OCI-LY3 (cell line): Measurements from ENCODE around the gene AK2.

Source experiments
- H2AFZ ChIP-seq: fragments of 200-600, 300-600 bp; shearing (Covaris generic); 2 replicates; pipeline ENCODE4 v1.6.0; 2014; ENCODE audit warnings: antibody characterized with exemption, low read depth, low read length
- H3K27ac ChIP-seq: fragments of 200-600, 300-600 bp; sonication (generic); 2 replicates; pipeline ENCODE4 v1.5.1; 2014; ENCODE audit warnings: mild to moderate bottlenecking, low read length, moderate library complexity, mixed read lengths
- H3K27me3 ChIP-seq: fragments of 200-600, 300-600 bp; sonication (generic); 2 replicates; pipeline ENCODE4 v1.6.1; 2014; ENCODE audit warnings: low read depth, low read length, mixed read lengths
- H3K36me3 ChIP-seq: fragments of 200-600, 300-600 bp; sonication (generic); replicated peaks from 2 replicates; pipeline ENCODE3; 2014; ENCODE audit warnings: low read depth, low read length, mixed read lengths
- H3K4me1 ChIP-seq: fragments of 300-600, 200-600 bp; sonication (generic); 2 replicates; pipeline ENCODE4 v1.6.1; 2014; ENCODE audit warnings: low read length, mixed read lengths
- H3K4me2 ChIP-seq: fragments of 200-600, 300-600 bp; sonication (generic); 2 replicates; pipeline ENCODE4 v1.6.1; 2014; ENCODE audit warnings: low read length, mixed read lengths
- H3K4me3 ChIP-seq: fragments of 300-600, 200-600 bp; sonication (generic); 2 replicates; pipeline ENCODE4 v1.5.1; 2014; ENCODE audit warnings: antibody characterized with exemption, mild to moderate bottlenecking, low read length, moderate library complexity
- H3K79me2 ChIP-seq: fragments of 300-600, 200-600 bp; shearing (Covaris generic); 2 replicates; pipeline ENCODE4 v1.6.1; 2014; ENCODE audit warnings: mild to moderate bottlenecking, low read length, mixed read lengths
- H3K9ac ChIP-seq: fragments of 300-600, 200-600 bp; shearing (Covaris generic); 2 replicates; pipeline ENCODE4 v1.6.0; 2014; ENCODE audit warnings: mild to moderate bottlenecking, low read length, moderate library complexity
- H3K9me3 ChIP-seq: fragments of 200-600, 300-600 bp; shearing (Covaris generic); 2 replicates; pipeline ENCODE4 v1.6.1; 2014; ENCODE audit warnings: low read length, mixed read lengths; ENCODE audit not compliant: insufficient read depth
- H4K20me1 ChIP-seq: fragments of 200-600, 300-600 bp; sonication (generic); 2 replicates; pipeline ENCODE4 v1.6.1; 2016; ENCODE audit warnings: low read length, mixed read lengths; ENCODE audit not compliant: insufficient read depth
- EZH2phosphoT487 ChIP-seq: fragments of 200-600 bp; shearing (Covaris generic); IDR thresholded peaks from 2 replicates; pipeline ENCODE4 v1.6.1; 2018; ENCODE audit warnings: antibody characterized with exemption, mixed run types, low read depth
- TF ChIP-seq, protein P1 (sequence below): fragments of 200-600, 300-600 bp; sonication (generic); IDR thresholded peaks from 2 replicates; pipeline ENCODE4 v1.5.1; 2014; ENCODE audit warnings: antibody characterized with exemption, low read length, low read depth

Gene AK2

DNA sequence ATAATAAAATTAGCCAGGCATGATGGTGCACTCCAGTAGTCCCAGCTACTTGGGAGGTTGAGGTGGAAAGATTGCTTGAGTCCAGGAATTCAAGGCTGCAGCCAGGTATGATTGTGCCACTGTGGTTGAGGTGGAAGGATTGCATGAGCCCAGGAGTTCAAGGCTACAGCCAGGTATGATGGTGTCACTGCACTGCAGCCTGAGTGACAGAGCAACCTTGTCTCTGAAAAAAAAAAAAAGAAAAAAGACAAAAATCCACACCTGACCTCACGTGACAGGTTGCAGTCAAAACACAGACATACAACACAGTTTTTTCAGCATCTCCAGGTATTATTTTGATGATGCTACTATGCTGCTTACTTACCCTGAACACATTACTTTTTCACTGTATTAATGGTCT lies 4.3 kb upstream of the AK2 start:
- Histone ChIP-seq H4K20me1 (no peaks in the 10 kb centered on the region), H3K4me3 (no peak overlapping the region), H3K36me3 (no peaks in the 10 kb centered on the region), H3K27ac (no peak overlapping the region), H3K4me1 (peaks cover 4% of the 10 kb centered on the region), H2AFZ (no peak overlapping the region), H3K9ac (no peak overlapping the region), H3K4me2 (no peak overlapping the region), H3K27me3 (no peaks in the 10 kb centered on the region), H3K79me2 (peaks cover 7% of the 10 kb centered on the region), H3K9me3 (no peaks in the 10 kb centered on the region)
- TF ChIP-seq, protein P1, sequence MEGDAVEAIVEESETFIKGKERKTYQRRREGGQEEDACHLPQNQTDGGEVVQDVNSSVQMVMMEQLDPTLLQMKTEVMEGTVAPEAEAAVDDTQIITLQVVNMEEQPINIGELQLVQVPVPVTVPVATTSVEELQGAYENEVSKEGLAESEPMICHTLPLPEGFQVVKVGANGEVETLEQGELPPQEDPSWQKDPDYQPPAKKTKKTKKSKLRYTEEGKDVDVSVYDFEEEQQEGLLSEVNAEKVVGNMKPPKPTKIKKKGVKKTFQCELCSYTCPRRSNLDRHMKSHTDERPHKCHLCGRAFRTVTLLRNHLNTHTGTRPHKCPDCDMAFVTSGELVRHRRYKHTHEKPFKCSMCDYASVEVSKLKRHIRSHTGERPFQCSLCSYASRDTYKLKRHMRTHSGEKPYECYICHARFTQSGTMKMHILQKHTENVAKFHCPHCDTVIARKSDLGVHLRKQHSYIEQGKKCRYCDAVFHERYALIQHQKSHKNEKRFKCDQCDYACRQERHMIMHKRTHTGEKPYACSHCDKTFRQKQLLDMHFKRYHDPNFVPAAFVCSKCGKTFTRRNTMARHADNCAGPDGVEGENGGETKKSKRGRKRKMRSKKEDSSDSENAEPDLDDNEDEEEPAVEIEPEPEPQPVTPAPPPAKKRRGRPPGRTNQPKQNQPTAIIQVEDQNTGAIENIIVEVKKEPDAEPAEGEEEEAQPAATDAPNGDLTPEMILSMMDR = no peak
- TF ChIP-seq EZH2phosphoT487 = no peak

DNA sequence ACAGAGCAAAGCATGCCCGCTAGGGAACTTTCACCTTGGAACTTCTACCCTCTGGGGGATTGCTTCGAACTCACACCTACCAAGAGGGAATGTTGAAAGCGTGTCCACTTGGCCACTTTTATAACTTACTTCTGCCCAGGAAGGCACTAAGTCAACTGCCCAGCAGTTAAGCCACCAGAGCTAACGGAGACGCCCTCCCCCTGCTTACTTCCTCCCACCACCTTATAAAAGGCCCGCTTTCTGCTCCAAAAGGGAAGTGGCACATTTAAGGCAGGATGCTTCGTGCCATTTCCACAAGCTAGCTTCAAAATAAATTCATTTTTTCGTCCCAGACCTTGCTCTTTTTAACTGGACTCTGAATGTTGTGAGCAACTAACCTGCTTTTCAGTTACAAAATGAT lies 3.2 kb upstream of the AK2 start:
- Histone ChIP-seq H3K9ac (no peak overlapping the region), H3K4me3 (no peak overlapping the region), H2AFZ (no peak overlapping the region), H3K79me2 (peaks cover 19% of the 10 kb centered on the region), H3K4me1 (peaks cover 12% of the 10 kb centered on the region), H4K20me1 (no peaks in the 10 kb centered on the region), H3K36me3 (no peaks in the 10 kb centered on the region), H3K9me3 (no peaks in the 10 kb centered on the region), H3K27me3 (no peaks in the 10 kb centered on the region), H3K27ac (no peak overlapping the region), H3K4me2 (no peak overlapping the region)
- TF ChIP-seq, protein P1 = no peak
- TF ChIP-seq EZH2phosphoT487 = no peak

DNA sequence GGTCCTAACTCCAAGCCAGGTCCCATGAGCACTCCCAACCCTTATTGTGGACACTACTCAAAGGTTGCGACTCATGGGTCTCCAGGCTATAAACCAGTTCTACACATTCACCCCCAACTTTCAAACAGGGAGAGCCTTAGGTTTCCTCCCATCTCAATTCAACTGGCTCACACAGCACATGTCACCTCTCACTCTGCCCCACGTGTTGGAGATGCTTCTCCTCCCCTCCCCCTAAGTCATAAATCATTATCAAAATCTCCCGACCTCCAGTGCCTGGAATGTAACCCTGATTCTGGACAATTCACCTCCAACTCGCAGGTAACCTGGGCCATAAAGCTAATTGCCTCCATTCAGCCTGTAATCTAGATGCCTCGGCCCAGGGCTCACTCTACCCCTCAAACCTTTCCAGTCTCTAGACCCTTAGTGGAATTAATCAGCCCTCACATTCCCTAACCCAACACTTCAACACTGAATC lies 595 bp downstream of the AK2 start:
- H3K9ac ChIP-seq = peak overlapping the region; percentile 87
- H3K9me3 ChIP-seq = no peaks in the 10 kb centered on the region
- peaks cover 18% of the 10 kb centered on the region for H3K36me3 ChIP-seq
- peak overlapping the region; percentile 93 for H3K4me3 ChIP-seq
- peaks cover 12% of the 10 kb centered on the region for H3K4me1 ChIP-seq
- peaks cover 15% of the 10 kb centered on the region for H4K20me1 ChIP-seq
- peak overlapping the region; percentile 21 for H3K27ac ChIP-seq
- no peaks in the 10 kb centered on the region for H3K27me3 ChIP-seq
- H2AFZ ChIP-seq = no peak overlapping the region
- peaks cover 56% of the 10 kb centered on the region for H3K79me2 ChIP-seq
- peak overlapping the region; percentile 90 for H3K4me2 ChIP-seq
- no peak for TF ChIP-seq EZH2phosphoT487
- TF ChIP-seq, protein P1 = no peak

DNA sequence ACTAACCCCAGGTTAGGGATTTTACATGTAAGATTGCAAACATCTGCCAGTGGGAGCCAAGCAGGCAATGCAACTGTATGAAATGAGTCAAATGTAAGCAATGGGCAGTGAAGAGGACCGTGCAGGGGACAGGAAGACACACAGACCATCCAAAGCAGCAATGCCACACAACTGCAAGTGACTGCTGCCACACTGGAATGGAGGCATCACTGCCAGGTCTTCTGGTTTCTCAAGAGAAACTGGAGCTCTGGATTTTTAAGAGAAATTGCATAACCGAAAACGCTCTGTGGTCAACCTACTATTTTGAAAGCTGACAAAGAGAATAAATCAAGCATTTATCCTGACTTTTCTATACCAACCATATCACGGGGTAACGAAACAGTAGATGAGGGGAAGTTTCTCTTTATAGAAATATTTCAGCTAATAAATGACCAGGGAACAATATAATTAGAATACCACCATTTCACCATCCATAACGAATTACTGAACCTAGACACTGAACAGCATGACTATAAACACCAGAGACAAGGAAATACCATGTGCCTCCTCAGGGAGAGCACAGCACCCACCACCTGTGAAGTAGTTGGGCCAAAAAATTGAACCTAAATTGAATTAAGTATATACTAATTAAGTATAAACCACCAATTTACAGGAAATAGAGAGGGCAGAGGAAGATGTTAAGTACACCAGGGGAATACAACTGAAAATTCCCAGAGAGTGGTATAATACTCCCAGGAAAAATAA lies 4.4 kb downstream of the AK2 start:
- Histone ChIP-seq H3K36me3 (peaks cover 29% of the 10 kb centered on the region), H3K9me3 (no peaks in the 10 kb centered on the region), H4K20me1 (peaks cover 30% of the 10 kb centered on the region), H3K4me3 (no peak overlapping the region), H3K79me2 (peaks cover 94% of the 10 kb centered on the region), H3K4me2 (no peak overlapping the region), H3K27me3 (no peaks in the 10 kb centered on the region), H3K27ac (no peak overlapping the region), H2AFZ (no peak overlapping the region), H3K4me1 (peaks cover 12% of the 10 kb centered on the region), H3K9ac (no peak overlapping the region)
- TF ChIP-seq, protein P1 = no peak
- TF ChIP-seq EZH2phosphoT487 = no peak
